DMS79 treated with DMSO at 0.1 percent for 48 hours (cell line): ENCODE measurements around the gene FBXW7.

Source experiments
- DNase-seq: peaks from one replicate; lab custom pipeline; 2025; lab: John Stamatoyannopoulos, UW

The FBXW7 gene

DNA sequence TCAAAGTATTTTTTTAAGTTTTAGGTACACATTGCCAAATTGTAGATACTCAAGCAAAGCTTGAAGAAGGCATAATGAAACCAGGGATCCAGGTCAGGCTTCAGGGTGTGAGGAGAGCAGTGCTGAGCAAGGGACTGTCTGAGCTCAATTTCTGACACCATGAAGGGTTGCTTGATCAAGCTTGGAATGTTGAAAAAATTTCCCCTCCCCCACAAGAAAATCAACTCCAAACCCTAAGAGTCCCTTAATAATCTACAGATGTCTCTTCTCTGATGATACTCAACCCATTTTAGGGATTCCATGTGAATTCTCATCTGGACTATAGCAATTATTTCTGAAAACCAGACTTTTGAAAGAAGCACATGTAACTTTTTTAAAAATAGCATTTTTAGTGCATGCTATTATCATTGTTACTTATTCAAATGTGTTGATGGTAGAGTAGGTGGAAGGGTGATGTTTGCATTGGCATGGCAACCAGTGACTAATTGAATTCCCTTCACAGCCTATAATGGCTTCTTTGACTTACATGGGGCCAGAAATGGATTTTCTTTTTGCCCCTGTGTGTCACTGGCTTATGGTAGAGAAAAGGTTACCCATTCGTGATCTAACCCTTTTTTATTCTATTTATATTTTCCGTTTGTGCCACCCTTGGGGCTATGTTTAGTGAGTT, 252.0 kb downstream of the FBXW7 start:
- no peak for DNase-seq

DNA sequence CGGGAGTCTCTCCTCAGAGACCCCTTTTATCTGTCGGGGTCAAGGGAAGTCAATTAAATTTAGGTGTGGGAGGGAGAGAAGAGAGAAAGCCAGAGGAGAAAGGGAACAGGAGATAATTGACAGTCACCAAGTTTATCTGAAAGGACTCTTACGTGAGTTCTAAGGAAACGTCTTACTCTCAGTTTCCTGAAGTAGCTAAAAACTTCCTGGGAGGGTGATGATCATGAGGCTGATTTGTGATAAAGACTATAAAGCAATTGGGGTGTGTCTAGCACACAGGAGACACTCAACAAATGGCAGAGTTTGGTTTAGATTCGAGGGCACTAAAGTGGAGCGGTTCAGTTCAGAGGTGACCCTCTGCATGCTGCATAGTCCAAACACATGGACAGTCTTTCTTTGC, 254.1 kb downstream of the FBXW7 start:
- DNase-seq: no peak

DNA sequence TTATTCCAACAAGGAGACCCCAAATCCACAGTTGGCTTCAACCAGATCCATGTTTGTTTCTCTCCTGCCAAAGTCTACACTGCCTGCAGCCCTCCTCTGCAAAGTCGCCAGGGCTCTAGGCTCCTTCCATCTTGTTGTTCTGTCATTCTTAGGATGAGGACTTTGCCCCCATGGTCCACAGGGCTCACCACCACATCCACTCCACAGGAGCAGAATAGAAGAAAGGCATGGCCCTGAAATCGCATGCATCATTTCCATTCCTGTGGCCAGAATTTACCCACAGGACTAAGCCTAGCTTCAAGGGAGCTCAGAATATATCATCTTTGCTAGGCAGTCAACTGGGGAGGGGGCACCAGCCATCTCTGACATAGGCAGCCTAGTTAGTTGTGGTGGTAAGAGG, 254.7 kb downstream of the FBXW7 start:
- no peak for DNase-seq

DNA sequence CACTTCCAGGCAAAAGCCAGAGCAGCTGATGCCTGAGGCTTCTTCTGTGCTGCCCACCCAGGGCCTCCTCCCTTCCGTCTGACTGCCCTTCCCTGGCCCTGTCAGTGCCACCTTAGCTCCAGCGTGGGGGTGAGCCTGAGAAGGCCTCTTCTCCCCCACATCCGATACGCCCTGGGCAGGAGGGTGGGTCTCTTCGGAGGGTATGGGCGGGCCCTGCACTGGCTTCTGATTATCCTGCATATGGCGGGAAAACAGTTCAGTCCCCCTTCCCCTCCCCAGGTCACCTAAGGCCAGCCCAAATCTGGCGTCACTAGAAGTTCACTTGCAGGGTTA, 256.7 kb downstream of the FBXW7 start:
- no peak for DNase-seq

DNA sequence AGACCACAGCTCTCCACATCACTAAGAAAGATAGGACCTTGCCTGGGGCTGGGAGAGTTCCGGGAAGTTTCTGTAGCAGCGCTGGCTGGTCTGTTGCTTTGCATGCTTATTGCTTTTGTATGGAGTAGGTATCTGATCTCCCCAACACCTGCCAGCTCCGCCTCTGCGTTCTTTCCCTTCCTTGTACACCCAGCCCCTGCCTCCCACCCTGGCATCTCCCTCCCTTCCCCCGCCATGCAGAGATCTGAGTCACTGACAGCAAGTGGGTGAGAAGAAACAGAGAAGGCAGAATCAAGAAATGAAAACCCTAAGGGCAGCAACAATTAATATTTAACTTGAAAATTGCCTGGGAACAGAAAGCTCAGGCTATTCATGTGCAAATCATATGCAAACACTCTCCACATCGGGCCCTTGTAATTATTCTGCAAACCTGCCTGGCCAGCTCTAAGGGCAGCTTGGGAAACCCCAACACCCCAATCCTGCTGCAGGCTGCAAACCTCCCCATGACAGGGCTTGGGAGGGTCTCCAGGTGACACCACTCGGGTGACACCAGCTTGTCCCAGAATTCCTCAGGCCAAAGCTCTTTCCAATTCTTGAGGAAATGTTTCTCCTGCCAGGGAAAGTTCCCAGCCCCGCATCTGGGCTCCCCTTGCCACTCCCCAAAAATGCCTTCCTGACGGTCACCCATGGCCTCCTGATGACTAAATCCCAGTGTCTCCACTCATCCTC, 257.2 kb downstream of the FBXW7 start:
- DNase-seq: no peak

DNA sequence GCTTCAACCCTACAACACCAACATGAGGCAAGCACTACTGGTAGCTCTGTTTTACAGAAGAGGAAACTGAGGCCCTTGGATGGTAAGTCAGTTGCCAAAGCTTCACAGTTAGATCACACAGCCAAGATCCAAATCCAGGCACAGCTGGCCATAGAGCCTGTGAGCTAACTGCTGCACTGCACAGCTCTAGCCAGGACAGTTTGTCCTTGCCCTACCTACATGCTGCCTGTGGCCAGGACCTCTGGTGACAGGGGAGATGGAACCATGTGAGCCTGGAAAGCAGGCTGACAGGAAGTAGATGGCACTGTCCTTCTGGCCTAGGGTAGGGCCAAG, 257.8 kb downstream of the FBXW7 start:
- DNase-seq: no peak

DNA sequence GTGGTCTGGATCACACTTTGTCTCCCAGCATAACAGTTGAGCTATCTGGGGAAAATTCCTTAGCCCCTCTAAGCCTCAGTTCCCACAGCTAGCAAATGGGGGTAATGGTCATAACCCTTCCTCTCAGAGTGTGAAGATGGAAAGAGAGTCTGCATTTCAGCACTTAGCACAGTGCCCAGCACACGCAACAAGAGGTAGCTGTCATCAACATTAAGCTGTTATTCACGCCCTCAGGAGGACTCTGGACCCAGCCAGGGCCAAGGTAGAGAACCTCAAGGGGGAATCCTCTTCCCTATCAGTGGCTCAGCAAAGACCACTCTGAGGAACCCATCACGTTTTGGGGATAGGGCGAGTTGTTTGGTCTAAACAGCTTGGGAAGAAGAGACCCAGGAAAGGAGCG, 258.6 kb downstream of the FBXW7 start:
- no peak for DNase-seq

DNA sequence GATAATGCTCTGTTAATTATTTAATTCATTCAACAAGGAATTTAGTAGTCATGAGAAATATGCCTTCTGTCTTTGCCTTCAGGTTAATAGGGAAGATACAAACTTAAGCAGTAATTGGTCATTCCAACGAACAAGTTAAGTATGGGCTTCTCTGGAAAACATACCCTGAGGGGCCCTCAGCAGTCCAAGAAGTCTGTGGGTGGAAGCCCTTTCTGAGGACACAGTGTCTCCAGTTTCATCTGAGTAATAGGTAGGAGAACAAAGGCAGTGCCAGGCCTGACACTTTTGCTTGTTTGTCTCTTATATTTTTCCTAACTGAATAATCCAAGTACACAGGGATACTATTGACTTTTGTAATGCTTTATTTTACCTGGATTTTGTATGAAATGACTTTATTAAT, 262.5 kb downstream of the FBXW7 start:
- DNase-seq: no peak
